ENCODE results near the gene DCC.
"Not testable (repeated sequence)": the region's sequence is repeated elsewhere in the genome, so short reads cannot be mapped to it uniquely, and the experiment has no call there.

Gene DCC

DNA sequence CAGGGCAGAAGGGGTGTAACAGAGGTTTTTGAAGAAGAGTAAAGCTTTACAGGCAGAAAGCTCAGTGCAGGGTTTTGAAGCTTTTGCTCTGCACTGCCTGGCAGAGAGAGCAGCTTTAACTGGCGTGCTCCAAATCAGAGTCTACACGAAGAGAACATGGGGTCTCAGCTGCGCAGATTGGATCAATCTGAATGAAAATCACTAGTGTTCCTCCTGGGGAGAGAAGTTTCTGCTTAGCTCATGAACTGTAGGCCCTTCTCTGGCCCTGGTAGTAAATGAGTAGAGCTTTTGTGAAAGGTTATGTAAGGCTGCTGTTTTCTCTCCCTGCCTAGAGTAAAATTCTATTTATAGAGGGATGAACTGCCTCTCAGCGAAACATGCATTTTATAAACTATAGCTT lies 13.6 kb downstream of the DCC start:
- no peak for DNase-seq

- DNase-seq = no peak
Observed at GRCh38 chr18:52363861-52364260, 23.9 kb downstream of the DCC start.

GRCh38 chr18:52366851-52367250 lies 26.9 kb downstream of the DCC start:
- not testable (repeated sequence) for DNase-seq

DNA sequence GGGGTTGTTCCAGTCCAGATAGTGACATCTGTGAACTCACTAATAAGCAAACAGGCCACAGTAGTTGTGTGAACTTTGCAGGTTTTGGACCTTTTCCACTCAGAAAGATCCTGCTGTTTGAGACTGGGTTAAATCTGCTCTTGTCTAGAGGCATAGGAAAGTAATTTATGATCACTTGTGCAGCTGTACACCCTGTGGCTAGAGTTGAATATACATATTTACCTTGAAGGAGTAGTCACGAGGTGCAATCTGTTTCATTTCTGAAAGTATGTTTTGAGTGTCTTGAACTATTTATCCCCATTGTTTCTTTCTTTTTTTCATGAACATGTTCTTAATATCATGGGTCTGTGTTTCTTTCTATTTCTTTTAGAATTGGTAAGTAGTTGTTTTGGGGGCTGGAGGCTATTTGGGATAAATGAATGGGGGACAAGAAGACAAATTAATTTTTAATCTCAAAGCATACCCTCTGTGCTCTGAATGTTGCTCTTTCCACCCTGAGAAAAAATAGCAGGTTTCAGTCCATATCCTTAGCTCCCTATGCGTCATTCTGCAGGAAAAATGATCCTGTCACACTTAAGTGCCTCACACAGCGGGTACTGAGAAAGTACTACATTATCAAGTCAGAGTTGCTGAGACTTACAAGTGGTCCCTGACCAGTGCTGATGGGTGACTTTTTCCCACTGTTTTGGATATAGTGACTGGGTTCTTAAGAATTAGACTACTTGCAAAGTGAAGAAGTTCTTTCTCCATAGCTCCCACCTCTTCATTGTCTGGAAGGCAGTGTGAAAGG lies 28.2 kb downstream of the DCC start:
- no peak for DNase-seq

DNA sequence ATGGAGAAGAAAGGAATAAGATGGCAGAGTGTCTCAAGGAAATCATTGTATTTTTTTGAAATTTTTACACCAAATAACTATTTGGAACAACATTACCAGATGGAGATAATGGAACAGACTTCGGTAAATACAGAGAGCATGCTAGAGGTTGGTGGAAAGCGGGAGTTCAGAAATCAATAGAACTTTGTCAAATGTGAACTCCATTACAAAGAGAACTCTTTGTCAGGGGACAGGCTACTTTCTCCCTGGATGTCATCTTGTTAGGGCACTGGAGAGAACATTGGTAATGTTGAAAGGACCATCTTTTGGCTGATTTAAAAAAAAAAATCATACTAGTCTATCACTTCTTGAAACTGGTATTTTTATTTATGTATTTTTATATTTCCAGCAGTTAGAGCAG lies 30.8 kb downstream of the DCC start:
- no peak for DNase-seq

- DNase-seq = no peak
Observed at GRCh38 chr18:52376104-52376503, 36.1 kb downstream of the DCC start.

- no peak for DNase-seq
Observed at GRCh38 chr18:52377094-52377493, 37.1 kb downstream of the DCC start.

DNA sequence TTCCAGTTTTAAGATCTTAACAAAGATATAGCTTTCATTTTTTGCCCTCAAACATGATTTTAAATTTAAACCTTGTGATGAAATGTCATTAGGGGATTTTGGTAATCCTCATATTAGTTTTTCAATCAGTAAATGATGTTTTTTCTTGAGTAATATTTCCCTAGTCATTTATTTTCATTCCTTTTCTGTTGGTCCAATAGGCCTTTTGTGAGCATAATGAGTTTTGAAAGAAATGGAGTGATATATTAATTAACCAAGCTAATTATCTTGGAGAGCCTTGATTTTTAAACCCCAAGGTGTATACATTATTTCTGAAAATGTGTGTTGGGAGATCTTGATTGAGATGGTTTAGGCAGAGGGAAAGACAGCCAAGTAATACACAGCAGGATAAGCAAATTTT lies 46.3 kb downstream of the DCC start:
- no peak for DNase-seq

DNA sequence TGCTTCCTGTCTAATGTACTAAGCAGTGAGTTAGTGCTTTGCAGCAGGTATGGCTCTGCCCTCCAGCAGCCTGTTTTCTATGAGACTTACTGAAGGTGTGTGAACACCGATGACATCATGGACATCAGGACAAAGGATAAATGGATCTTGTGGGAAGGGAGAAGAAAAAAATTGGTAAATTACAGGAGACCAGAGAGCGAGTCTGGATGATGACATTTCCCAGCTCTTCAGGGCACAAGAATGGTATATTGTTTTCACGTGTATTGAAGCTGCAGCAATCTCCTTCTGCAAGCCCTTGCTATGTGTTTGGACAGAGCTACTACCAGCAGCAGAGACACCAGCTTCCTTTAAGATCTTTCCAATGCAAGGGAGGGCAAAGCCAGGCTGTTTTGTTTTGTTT lies 47.2 kb downstream of the DCC start:
- DNase-seq = no peak

- no peak for DNase-seq
Observed at GRCh38 chr18:52391810-52392559, 52.0 kb downstream of the DCC start.

GRCh38 chr18:52394602-52395001 lies 54.6 kb downstream of the DCC start:
- DNase-seq = no peak

GRCh38 chr18:52395146-52395852 lies 55.3 kb downstream of the DCC start:
- no peak for DNase-seq

- DNase-seq = no peak
Observed at GRCh38 chr18:52401236-52401635, 61.2 kb downstream of the DCC start.

DNA sequence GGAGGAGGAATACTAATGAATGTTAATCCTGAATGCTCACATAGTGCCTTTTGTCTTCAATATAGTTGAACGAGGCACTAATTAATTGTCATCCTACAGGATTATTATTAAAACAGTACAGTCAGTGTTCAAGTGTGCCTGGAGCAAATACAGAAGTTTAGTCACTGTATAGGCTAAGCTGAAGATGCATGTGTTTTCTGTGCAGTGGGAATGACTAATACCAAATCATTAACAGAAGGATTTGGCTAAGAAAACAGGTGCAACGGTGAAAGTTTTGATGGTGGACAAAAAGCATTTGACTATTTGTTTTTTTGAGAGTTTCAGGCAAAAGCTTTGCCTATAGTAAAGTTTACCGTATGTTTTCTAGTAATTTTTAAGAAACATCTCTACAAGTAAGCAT lies 62.8 kb downstream of the DCC start:
- DNase-seq = no peak

DNA sequence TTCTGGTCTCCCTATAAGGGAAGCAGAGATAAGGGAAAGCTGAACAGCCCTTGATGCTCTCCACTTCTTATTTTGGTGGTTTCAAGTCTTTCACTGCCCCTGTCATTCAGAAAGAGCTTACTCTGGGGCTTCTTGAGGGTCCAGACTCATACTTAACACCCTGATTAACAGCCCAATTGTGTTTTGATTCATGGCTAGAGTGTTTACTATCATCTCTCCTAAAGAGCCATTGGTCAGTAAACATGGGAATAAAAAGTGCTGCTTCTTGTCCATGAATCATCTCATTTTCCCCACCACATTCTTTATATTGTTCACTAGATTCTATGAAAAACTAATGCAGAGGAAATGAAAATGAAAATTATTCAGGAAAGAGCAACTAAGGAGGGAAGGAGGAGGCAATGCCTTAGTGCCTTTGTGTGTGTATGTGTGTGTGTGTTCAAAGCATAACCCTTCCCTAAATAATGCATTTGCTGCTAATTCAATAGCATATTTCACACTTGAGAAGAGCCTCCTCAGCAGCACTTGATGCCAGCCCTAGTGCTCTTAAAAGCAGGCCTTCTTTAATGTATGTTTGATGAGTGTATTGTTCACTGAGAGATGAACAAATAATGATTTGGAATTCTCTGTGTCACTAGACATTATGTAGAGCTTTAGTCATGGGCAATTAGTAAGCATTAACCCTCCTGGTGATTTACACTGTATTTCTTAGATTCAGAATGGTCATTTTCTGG lies 63.5 kb downstream of the DCC start:
- no peak for DNase-seq

DNA sequence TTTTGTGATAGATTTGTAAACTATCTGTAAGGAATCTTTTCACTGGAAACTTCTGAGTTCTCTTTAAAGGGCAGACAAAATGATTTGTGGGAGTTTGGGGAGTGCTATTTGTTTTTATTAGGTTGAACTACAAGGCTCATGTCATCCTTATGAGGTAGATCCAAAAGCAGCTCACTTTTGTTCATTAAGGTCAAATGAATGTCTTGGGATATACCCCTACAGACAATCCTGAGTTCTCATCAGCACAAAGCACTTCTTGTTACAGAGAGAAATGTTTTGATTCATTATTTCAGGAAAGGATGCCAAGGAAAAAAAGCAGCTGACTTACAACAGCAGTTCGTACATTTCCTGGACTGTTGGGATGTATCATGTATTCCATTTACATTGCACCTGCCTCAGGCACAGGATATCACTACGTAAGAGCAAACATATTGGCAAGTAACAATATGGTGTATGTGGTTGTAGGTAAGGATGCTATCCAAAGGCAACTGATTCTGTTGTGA lies 68.9 kb downstream of the DCC start:
- no peak for DNase-seq

- no peak for DNase-seq
Observed at GRCh38 chr18:52409727-52410126, 69.7 kb downstream of the DCC start.

GRCh38 chr18:52415131-52415530 lies 75.1 kb downstream of the DCC start:
- DNase-seq = no peak

- no peak for DNase-seq
Observed at GRCh38 chr18:52422985-52423601, 83.1 kb downstream of the DCC start.

GRCh38 chr18:52426041-52426440 lies 86.0 kb downstream of the DCC start:
- DNase-seq = no peak

DNA sequence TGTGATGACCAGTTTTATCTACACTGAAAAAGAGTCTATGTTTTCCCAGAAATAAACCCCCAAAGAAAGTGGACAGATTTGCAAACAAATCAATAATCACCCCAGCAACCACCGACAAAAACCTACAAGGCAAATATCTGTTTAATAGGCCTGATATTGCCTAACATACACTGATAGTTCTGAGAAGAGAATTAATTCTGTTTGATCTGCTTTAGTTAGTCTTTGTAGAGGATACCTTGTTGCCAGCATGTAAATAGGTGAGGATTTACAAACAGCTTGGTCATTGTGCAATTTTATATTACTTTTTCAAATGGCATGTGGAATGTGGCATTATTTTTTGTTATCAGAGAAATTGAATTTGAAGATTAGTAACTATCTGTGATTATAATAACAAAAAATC lies 86.5 kb downstream of the DCC start:
- DNase-seq = no peak

DNA sequence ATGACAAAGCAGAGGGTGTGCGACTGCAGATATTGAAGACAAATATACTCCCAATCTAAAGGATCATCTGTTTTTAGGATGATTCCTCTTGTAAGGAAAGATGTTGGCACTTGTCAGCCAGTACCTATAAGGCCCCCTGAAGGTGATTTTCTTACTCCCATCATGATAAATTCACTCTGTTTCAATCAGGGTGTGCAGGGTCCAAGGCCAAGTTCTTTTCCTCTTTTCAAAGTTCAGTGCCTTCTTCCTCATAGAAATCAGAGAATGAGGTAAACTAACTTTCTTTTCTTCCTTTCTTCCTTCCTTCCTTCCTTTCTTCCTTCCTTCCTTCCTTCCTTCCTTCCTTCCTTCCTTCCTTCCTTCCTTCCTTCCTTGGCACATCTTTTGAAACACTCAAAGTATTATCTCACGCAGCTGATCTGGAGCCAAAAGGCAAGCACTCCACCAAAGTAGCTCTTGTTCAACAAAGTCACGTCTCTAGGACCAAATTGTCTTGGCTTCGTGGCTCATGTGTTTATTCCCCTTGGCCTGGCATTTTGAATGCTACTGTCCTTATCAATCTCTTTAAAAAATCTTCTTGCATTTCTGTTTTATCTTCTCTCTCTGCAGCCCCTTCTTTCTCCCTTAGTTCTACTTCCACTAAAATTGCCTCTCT lies 87.7 kb downstream of the DCC start:
- no peak for DNase-seq
